HUES64 (cell line): ENCODE data around the gene ARHGEF7.

Source experiments
- H3K27ac ChIP-seq: 2 replicates; pipeline ENCODE4 v1.7.0; 2013; ENCODE audit warnings: low read depth, low read length, inconsistent platforms
- H3K27me3 ChIP-seq: 2 replicates; pipeline ENCODE4 v1.6.1; 2013; ENCODE audit warnings: mild to moderate bottlenecking, low read length; ENCODE audit not compliant: insufficient read depth
- H3K36me3 ChIP-seq: 2 replicates; pipeline ENCODE4 v1.6.1; 2013; ENCODE audit warnings: mild to moderate bottlenecking, low read length; ENCODE audit not compliant: insufficient read depth
- H3K4me1 ChIP-seq: 2 replicates; pipeline ENCODE4 v1.6.1; 2013; ENCODE audit warnings: mild to moderate bottlenecking, low read length, moderate library complexity; ENCODE audit not compliant: insufficient read depth
- H3K4me3 ChIP-seq: 2 replicates; pipeline ENCODE4 v1.5.1; 2013; ENCODE audit warnings: mild to moderate bottlenecking, low read length, moderate library complexity
- H3K9ac ChIP-seq: 2 replicates; pipeline ENCODE4 v1.6.1; 2013; ENCODE audit warnings: mild to moderate bottlenecking, low read depth, low read length
- H3K9me3 ChIP-seq: 2 replicates; pipeline ENCODE4 v1.6.1; 2013; ENCODE audit warnings: low read depth, low read length; ENCODE audit not compliant: insufficient read depth
- WGBS: fragments of 150-250, 120-280 bp; methylation state at CpG from one replicate; pipeline ENCODE4 v1.1.7; 2013; ENCODE audit warnings: missing lambda C conversion rate; 5-methylcytosine and 5-hydroxymethylcytosine counted together

ARHGEF7 gene

DNA sequence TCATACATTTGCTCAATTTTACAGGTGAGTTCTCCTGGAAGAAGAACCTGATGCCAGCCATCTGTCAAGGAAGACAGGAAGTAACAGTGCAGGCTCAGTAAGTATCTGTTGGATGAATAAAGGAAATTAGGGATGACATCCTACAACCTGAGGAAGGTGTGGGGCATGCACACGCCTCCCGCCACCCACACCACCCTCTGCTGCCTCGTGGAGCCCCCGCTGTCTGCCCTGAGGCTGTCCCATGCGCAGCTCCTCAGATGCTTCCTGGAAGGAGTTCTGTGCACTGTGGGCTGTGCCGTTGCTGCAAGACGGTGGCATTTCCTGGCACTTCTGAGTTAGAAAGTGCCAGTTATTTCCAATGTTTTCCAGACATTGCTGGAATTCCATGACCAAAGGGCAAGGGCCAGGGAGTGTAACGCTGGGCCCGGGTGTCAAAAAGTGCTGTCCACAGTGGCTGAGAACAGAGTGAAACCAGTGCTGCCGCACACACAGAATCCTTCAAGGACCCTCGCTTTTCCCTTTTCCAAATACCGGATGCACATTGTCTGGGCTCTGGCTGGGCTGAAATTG is 201.1 kb downstream of the ARHGEF7 start:
- no peaks in the 10 kb centered on the region for H3K4me1 ChIP-seq
- H3K9ac ChIP-seq: no peak overlapping the region
- H3K36me3 ChIP-seq: peaks cover 3% of the 10 kb centered on the region; the same call in 1 of the 2 replicates
- no peaks in the 10 kb centered on the region for H3K27me3 ChIP-seq
- H3K4me3 ChIP-seq: no peak overlapping the region
- H3K9me3 ChIP-seq: peaks cover 11% of the 10 kb centered on the region; the same call in 1 of the 2 replicates
- no peak overlapping the region for H3K27ac ChIP-seq
- 97% methylated on average over 12 of the region's 12 CpGs for WGBS

DNA sequence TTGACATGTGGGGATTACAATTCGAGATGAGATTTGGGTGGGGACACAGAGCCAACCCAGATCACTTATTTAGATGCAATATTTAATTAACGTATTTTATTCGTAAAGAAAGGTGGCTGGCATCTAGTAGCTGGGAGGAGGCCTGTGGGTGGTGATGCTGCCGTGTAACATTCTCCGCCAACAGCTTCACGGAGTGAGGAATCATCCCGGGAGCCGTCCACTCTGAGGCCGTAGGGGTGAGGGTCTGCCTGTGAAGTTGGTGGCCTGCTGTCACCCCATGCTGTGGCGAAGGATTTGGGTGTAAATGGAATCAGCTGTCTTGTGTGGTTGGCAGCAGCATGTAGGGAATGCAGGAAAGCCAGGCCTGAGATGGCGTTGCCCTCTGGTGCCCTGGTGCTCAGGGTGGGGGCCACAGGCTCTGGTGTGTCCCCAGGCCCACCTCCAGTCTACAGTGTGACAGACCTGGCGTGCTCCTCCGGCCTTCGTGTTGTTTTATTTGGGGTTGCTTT is 202.0 kb downstream of the ARHGEF7 start:
- H3K4me3 ChIP-seq: no peak overlapping the region
- H3K27me3 ChIP-seq: no peaks in the 10 kb centered on the region

DNA sequence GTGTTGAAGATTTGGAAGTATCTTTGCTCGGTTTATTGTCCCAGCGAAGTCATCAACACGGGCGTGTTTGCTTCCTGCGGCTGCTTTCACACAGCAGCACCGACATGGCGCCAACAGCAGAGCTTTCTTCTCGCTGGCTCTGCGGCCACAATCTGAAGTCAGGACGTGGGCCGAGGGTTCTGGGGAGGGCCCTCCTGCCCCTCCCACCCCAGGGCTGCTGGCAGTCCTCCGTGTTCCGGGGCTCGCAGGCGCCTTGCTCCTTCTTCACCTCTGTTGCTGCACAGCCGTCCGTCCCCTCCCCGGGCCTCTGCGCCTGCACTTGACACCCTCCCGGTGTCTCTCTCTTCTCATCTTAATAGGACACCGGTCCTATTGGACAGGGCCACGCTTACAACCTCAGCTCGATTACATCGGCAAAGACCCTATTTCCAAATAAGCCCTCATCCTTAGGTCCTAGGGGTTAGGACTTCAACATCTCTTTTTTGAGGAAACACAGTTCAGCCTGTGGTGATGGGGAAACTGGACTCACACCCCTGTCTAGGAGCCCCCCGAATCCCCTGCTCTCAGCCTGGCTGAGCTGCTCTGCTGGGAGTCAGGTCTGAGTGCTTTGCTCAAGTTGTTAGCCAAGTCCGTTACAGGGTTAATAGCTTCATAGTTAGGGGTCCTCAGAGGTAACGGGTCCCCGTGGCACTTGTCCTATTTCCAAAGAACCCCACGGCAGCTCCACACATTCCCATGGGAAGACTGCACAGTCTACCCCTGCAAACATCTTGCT is 202.6 kb downstream of the ARHGEF7 start:
- Histone ChIP-seq H3K9ac (no peak overlapping the region), H3K9me3 (peaks cover 4% of the 10 kb centered on the region; the same call in 1 of the 2 replicates), H3K27me3 (no peaks in the 10 kb centered on the region), H3K4me1 (no peaks in the 10 kb centered on the region), H3K36me3 (peaks cover 3% of the 10 kb centered on the region; the same call in 1 of the 2 replicates), H3K27ac (no peak overlapping the region), H3K4me3 (no peak overlapping the region)
- WGBS: 96% methylated on average over 29 of the region's 29 CpGs

More for the DNA sequence above, 202.0 kb downstream of the ARHGEF7 start:
- H3K9ac ChIP-seq: no peak overlapping the region
- no peak overlapping the region for H3K27ac ChIP-seq
- H3K36me3 ChIP-seq: peaks cover 3% of the 10 kb centered on the region; the same call in 1 of the 2 replicates
- H3K4me1 ChIP-seq: no peaks in the 10 kb centered on the region
- 92% methylated on average over 14 of the region's 14 CpGs for WGBS
- peaks cover 10% of the 10 kb centered on the region; the same call in 1 of the 2 replicates for H3K9me3 ChIP-seq

DNA sequence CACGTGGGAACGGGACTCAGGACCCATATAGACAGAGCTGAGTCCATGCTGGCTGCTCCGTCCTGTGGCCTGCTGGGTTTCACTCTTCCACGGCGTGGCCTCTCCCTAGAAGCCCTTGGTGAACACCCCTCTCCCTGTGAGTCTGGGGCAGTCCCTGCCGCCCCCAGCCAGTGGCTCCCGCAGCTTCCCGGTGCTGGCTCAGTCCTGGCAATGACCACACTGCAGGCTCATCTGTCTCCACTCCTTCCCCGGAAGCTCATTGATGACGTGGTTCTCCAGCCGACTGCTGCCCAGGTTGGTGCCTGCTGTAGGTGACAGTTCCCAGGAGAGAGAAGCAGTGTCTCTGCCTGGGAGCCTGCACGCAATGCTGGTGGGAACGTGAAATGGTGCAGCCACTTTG is 203.3 kb downstream of the ARHGEF7 start:
- H3K36me3 ChIP-seq: no peaks in the 10 kb centered on the region
- no peaks in the 10 kb centered on the region for H3K4me1 ChIP-seq
- WGBS: 95% methylated on average over 13 of the region's 13 CpGs
- H3K27ac ChIP-seq: no peak overlapping the region
- H3K9ac ChIP-seq: no peak overlapping the region
- H3K4me3 ChIP-seq: no peak overlapping the region
- no peaks in the 10 kb centered on the region for H3K9me3 ChIP-seq
- no peaks in the 10 kb centered on the region for H3K27me3 ChIP-seq

DNA sequence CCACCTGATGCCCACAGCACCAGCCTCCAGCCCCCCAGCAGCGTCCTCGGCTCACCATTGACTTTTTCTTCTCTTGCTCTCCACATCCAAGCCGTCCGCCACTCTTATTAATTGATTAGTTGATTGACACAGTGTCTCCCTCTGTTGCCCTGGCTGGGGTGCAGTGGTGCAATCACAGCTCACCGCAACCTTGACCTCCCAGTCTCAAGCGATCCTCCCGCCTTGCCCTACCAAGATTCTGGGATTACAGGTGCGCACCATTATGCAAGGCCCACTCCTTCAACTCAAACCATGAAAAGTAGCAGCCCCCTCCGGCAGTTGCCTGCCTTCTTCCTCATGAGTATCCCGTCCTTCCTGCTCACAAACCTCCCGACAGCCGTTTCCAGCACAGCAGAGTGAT is 204.4 kb downstream of the ARHGEF7 start:
- 95% methylated on average over 12 of the region's 12 CpGs for WGBS
- Histone ChIP-seq H3K27me3 (no peaks in the 10 kb centered on the region), H3K9ac (no peak overlapping the region), H3K27ac (no peak overlapping the region), H3K36me3 (no peaks in the 10 kb centered on the region), H3K9me3 (no peaks in the 10 kb centered on the region), H3K4me1 (no peaks in the 10 kb centered on the region), H3K4me3 (no peak overlapping the region)

DNA sequence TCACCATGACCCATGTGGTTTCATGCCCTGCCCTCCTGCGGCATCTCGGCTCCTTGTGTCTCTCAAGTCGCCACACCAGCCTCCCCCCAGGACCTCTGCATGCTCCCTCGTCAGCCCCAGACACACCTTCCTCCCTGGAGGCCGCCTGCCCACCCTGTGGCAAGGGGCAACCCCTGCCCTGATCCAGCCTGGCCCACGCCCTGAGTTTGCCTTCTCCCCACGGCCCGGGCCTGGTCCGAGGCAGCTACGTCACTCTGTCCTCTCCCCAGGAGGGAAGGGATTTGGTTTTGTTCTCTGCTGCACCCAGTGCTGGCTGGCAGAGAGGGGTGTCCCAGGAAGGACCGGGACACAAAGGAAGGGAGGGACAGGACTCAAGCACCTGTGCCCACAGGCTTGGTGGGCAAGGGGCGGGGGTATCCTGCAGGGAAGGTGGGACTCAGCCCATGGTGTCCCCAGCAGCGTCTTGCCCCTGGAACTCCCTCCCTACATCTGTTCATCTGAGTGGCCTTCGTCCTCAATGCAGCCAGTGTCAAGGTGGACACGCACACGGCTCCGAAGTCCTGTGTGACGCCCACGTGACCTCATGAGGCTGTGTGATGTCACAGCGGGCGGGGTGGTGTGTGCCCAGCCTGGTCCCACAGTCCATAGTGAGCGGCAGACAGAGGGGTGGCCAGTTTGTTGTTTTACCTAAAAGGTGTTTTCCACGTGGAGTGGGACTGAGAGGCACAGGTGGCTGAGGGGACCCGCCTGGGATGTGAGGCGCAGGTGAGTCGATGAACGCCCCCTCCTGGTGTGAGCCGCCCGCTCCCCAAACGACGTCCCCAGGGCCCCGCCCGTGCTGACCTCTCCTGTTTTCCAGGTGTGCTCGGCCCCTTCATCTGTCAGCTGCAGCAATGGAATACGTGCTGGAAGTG is 205.1 kb downstream of the ARHGEF7 start, which contains the start of gene TEX29:
Gene TEX29, plus strand, starts transcription at position 645 of the 914 bp plus-strand sequence. Its CDS starts 249 bp downstream, at position 894.
- Histone ChIP-seq H3K4me1 (no peaks in the 10 kb centered on the region), H3K9me3 (no peaks in the 10 kb centered on the region), H3K9ac (no peak within 1 kb of the TSS), H3K27me3 (no peaks in the 10 kb centered on the region), H3K4me3 (no peak within 1 kb of the TSS), H3K27ac (no peak within 1 kb of the TSS), H3K36me3 (no peaks in the 10 kb centered on the region)
- 92% methylated on average over 35 of the region's 35 CpGs for WGBS

DNA sequence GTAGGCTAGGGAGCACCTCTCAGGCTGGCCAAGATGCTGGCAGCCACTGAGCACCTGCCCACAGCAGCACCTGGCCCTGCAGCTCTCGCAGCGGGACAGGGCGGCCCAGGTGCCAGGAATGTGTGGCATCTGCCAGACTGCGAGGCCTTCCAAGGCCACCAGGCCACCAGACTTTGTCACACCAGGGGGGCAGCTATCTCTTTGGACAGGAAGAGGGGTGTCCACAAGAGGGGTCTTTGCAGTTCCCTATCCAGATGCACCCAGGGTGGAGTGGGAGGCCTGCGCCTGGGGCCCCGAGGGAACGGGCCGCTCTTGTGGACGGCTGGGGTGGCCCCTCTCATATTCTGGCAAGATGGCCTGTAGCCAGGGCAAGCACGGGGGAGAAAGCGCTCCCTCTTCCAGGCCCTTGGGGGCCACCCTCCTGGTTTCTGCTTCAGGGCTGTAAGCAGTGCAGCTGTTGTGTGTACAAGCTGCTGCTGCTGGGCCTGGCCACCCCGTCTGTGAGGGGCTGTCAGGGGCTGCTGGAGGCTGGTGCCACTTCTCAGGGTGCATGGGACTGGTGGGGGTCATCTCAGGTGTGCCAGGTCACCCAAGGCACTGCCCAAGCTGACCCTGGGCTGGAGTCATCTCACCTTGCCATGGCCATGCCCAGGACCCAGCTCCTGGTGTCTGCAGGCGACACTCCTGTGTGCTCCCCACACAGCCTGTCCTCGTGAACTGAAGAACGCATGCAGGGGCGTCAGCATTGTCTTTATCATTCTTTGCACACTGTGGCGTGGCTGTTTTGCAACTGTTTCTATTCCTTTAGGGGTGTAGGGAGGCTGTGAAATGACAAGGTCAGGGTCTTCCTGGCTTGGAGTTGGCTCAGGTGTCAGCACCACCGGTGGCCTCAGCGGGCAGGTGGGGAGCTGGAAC is 207.1 kb downstream of the ARHGEF7 start:
- Histone ChIP-seq H3K9me3 (no peaks in the 10 kb centered on the region), H3K4me1 (no peaks in the 10 kb centered on the region), H3K36me3 (no peaks in the 10 kb centered on the region), H3K4me3 (no peak overlapping the region), H3K9ac (no peak overlapping the region), H3K27me3 (no peaks in the 10 kb centered on the region), H3K27ac (no peak overlapping the region)
- 95% methylated on average over 19 of the region's 19 CpGs for WGBS

DNA sequence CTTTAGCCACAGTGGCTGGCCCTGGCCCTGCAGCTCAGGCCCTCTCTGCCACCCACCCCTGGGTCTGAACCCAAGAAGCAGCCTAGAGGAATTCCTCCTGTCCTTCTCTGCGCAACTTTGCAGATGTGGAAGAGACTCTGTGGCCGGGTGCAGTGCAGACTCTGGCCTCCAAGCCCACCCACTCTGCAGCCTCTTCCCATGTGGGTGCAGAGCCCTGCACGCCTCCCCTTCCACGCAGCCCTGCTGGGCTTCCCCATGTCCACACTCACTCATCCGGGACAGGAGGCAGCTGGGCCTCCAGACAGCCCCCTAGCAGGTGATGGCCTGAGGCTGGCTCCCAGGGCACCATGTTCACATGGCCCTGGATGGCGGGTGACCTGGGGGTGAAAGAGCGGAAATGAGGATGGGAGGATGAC is 207.8 kb downstream of the ARHGEF7 start:
- WGBS: 94% methylated on average over 7 of the region's 7 CpGs
- no peaks in the 10 kb centered on the region for H3K9me3 ChIP-seq
- no peaks in the 10 kb centered on the region for H3K4me1 ChIP-seq
- no peak overlapping the region for H3K27ac ChIP-seq
- no peak overlapping the region for H3K9ac ChIP-seq
- no peak overlapping the region for H3K4me3 ChIP-seq
- no peaks in the 10 kb centered on the region for H3K27me3 ChIP-seq
- H3K36me3 ChIP-seq: no peaks in the 10 kb centered on the region

DNA sequence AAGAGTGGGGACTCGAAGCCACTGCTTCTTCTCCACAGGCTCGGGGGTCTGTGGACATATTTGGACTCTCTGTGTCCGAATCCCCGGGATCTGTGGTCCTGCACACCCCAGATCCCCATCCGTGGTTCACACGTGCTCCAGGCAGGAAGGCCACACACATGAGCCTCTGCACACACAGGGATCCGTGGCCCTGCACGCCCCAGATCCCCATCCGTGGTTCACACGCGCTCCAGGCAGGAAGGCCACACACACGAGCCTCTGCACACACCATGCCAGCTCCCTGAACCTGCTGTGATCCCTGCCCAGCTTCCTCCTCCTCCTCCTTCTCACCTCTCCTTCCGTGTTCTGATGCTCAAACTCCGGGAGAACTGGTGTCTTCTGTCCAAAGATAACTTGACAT is 208.4 kb downstream of the ARHGEF7 start:
- no peaks in the 10 kb centered on the region for H3K27me3 ChIP-seq
- H3K27ac ChIP-seq: no peak overlapping the region
- H3K4me1 ChIP-seq: no peaks in the 10 kb centered on the region
- WGBS: 92% methylated on average over 14 of the region's 14 CpGs
- H3K4me3 ChIP-seq: no peak overlapping the region
- no peaks in the 10 kb centered on the region for H3K9me3 ChIP-seq
- no peaks in the 10 kb centered on the region for H3K36me3 ChIP-seq
- H3K9ac ChIP-seq: no peak overlapping the region

DNA sequence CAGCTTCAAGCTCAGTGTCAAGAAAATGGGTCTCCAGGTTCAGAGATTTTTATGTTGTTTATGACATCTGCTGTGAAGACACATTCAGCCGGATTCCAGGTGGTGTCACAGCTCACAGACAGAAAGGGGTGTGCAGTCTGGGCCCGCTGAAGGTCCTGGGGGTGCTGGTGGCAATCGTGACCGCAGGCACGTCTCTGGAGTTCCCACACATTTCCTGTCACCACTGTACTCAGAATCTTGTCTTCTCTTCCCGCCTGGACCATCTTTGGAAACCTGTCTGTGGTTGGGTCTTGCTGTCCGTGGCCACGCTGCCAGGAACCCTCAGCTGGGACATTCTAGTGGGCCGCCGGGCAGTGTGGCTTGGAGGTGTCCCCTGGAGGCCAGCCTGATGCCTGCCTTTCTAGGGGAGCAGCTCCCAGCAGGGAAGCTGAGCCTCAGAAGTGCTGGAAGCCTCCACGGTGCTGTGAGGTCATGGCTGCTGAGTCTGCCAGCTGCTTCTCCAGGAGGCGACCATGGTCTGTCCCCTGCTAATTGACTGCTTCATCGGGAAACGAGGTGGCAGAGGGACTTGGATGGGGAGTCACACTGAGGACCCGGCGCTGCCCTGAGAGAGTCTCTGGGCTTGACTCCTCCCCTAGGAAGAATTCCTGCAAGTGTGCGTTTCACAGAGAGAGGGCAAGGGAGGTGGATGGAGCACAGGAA is 209.0 kb downstream of the ARHGEF7 start:
- 89% methylated on average over 17 of the region's 17 CpGs for WGBS
- Histone ChIP-seq H3K27me3 (no peaks in the 10 kb centered on the region), H3K4me3 (no peak overlapping the region), H3K9ac (no peak overlapping the region), H3K4me1 (no peaks in the 10 kb centered on the region), H3K36me3 (no peaks in the 10 kb centered on the region), H3K27ac (no peak overlapping the region), H3K9me3 (no peaks in the 10 kb centered on the region)
